Measurements from ENCODE around the gene HECTD1. TPM values are rescaled to one million over a fixed set of nuclear protein-coding genes. Genes with fewer than 3 reads are reported as not detected.

The HECTD1 gene
- 61.4 to 80.1 TPM (median 69.2 TPM) in 5 replicates for total RNA-seq (2022; extraction: Qiagen RNA extraction; ENCODE audit: low read depth)

GRCh38 chr14:31207755-31208545, at the start of gene HECTD1:
TSS of gene HECTD1 (minus strand) at chr14:31207793. CDS start at chr14:31205936, 1,857 bp downstream.

Other genes with a start within 250 kb of the HECTD1 start
- gene AP4S1, start 182.1 kb downstream of the HECTD1 start, total RNA-seq (2022; extraction: Qiagen RNA extraction; ENCODE audit: low read depth): 8.5 to 13.8 TPM (median 9.0 TPM) in 5 replicates
- 14.2 to 19.1 TPM (median 16.1 TPM) in 5 replicates for gene STRN3, start 181.4 kb downstream of the HECTD1 start, total RNA-seq (2022; extraction: Qiagen RNA extraction; ENCODE audit: low read depth)
- gene HEATR5A, start 212.8 kb upstream of the HECTD1 start, total RNA-seq (2022; extraction: Qiagen RNA extraction; ENCODE audit: low read depth): 13.8 to 24.4 TPM (median 19.5 TPM) in 5 replicates
- gene DTD2, start 249.7 kb upstream of the HECTD1 start, total RNA-seq (2022; extraction: Qiagen RNA extraction; ENCODE audit: low read depth): 13.1 to 23.9 TPM (median 16.1 TPM) in 5 replicates

All from A549 treated with ZK216348 at 1 μM for 4 hours (cell line).